ENCODE results near the gene SSMEM1. TPM values are rescaled to one million over a fixed set of nuclear protein-coding genes. Genes with fewer than 3 reads are reported as not detected.

SSMEM1 gene
- total RNA-seq, 1 donor from 2014 or later, result not detected

DNA sequence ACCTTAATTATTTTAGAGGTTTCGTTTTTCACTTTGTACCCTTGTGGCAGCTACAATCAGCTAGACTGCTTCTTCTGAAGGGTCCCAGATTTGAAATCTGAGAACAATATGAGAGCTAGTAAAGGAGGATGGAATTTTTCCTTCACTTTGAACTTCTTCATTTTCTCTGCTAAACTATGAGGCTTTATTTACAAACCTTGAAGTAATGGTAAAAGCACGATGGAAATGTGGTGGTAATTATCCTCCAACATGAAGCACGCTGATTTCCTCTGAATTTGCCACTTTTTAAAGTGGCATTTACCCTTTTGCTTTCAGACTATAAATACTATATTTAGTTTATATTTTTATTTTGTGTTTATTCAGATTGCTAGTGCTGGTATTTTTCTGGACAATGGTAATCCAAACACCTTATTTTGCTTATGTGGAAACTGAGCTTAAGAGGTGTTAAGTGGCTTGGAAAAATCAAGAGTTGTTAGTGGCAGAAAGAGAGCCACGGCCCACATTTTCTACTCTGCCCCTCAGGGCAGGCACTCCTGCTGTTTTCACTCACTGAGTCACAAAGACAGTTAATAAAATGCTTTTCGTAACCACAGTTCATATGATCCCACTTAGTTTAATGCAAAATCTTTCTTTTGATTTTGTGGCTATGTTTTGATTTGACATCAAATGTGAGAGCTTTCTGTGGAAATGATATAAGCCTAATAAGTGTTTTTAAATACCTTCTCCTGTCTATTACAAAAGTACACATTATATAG is 2.7 kb downstream of the SSMEM1 start:
- TF ChIP-seq CTCF (conservative IDR thresholded peaks at IDR 0.05; ENCODE audit: low read depth, low read length), result no peak
- H3K4me3 ChIP-seq (ENCODE audit: low read depth, low read length), result no peak overlapping the region
- DNase-seq (ENCODE audit: low read depth), result no peak

DNA sequence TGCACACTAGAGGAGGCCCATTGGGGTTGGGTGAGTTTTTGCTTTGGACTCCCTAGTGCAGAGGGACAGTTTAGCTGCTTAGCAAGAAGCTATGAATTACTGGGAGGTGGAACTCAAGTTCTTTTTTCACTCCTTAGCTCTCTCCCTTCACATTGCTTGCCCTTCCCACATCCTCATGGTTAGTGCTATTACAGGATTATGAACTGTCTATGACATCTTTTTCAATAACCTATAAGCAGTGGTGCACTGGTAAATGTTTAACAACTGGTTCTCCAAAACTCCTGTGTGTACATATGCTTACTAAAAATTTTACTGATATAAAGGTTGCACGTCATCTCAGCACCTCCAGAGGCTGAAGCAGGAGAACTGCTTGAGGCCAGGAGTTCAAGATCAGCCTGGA is 6.2 kb downstream of the SSMEM1 start:
- TF ChIP-seq CTCF (conservative IDR thresholded peaks at IDR 0.05; ENCODE audit: low read depth, low read length), result no peak
- no peak overlapping the region for H3K4me3 ChIP-seq (ENCODE audit: low read depth, low read length)
- no peak for DNase-seq (ENCODE audit: low read depth)

DNA sequence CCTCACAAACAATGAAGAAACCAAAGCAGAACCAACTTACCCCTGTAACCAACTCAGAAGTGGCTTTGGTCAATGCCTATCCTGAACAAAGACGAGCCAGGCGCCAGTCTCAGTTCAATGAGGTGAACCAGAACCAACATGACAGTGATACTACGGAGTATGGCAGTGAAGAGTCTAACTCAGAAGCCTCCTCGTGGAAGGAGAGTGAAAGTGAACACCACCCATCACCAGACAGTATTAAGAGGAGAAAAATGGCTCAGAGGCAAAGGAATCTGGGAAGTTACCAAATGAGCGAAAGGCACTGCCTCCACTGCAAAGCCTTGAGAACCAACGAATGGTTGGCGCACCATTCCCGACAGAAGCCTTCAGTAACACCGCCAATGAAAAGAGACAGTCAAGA is 8.4 kb downstream of the SSMEM1 start:
- TF ChIP-seq CTCF (conservative IDR thresholded peaks at IDR 0.05; ENCODE audit: low read depth, low read length), result no peak
- DNase-seq (ENCODE audit: low read depth), result no peak
- H3K4me3 ChIP-seq (ENCODE audit: low read depth, low read length), result no peak overlapping the region

GRCh38 chr7:130216750-130217149 is 9.1 kb downstream of the SSMEM1 start:
- no peak for DNase-seq (ENCODE audit: low read depth)
- TF ChIP-seq CTCF (conservative IDR thresholded peaks at IDR 0.05; ENCODE audit: low read depth, low read length), result no peak
- no peak overlapping the region for H3K4me3 ChIP-seq (ENCODE audit: low read depth, low read length)

DNA sequence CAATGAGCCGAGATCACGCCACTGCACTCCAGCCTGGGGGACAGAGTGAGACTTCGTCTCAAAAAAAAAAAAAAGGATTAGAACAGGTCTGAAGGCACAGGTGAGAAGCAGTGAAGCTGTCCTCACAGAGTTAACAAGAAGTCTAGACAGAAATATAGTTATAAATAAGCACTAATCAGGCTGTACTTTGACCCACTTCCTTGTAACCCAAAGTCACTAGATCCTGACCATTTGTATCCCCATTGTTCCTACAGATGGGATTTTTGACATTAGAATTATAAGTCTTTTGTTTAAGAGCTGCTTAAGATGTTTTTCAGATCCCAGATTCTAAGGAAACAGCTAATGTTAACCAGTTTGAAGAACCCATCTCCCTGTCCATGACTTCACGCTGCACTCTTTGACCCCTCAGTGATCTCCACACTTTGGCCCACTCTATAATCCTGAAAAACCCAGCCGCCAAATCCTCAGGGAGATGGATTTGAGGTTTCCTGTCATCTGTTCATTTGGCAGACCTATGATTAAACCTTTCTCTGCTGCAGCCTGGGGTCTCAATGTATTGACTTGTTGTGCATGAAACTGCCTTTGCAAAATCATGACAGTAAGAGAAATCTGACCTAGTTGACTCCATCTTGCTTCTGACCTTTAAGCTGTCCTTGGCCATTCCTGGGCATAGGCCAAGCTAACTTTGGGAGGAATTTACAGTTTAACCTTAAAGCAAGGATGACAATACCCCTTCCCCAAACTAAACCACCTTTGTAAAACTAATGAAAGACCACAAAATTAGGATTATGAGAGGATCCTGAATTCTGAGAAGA is 11.4 kb downstream of the SSMEM1 start:
- no peak for TF ChIP-seq CTCF (conservative IDR thresholded peaks at IDR 0.05; ENCODE audit: low read depth, low read length)
- no peak overlapping the region for H3K4me3 ChIP-seq (ENCODE audit: low read depth, low read length)
- DNase-seq (ENCODE audit: low read depth), result no peak

DNA sequence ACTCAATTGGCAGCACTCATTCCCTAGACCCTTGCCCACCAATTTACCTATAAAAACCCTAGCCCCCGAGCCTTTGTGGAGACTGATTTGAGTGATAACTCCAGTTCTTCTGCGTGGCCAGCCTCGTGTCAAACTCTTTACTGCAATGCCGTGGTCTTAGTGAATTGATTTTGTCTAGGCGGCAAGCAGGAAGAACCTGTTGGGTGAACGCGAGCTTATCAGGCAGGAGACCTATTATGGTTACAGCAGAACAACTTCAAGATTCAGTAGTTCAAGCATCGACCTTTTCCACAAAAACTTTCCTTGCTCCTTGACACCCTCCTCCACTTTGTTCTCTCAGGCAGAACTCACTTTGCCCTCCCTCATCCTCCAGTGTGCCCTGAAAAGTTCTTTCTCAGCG is 12.2 kb downstream of the SSMEM1 start:
- TF ChIP-seq CTCF (conservative IDR thresholded peaks at IDR 0.05; ENCODE audit: low read depth, low read length), result no peak

More for the DNA sequence above, 12.2 kb downstream of the SSMEM1 start:
- H3K4me3 ChIP-seq (ENCODE audit: low read depth, low read length), result no peak overlapping the region
- DNase-seq (ENCODE audit: low read depth), result no peak

Data from epithelial cell of proximal tubule (primary cell).